ENCODE measurements around the gene RCAN1. TPM values are rescaled to one million over a fixed set of nuclear protein-coding genes. Genes with fewer than 3 reads are reported as not detected.

Gene RCAN1
- total RNA-seq, 4 donors from 2014 or later, result 20.5 to 50.3 (median 26.2) TPM

DNA sequence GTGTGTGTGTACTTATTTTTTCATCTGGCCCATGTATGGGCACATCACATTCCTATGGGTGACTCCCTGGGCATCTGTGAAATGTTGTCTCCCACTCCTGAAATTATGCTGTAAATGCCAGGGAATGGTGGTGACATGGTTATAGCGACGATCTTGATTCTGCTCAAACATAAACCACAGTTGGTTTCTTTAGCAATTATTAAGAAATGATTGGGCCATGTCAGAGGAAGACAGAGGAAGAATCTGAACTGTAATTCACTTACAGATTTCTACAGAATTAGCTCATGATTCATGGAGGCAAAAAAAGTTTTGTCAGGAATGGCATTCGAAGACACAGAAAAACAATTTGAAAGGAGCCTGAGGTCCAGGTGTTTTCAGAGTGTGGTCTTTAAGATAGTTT, 77.1 kb downstream of the RCAN1 start:
- Histone ChIP-seq H3K27me3 (no peaks in the 10 kb centered on the region), H3K36me3 (no peaks in the 10 kb centered on the region), H3K4me1 (no peaks in the 10 kb centered on the region), H3K4me3 (no peak overlapping the region), H3K27ac (no peak overlapping the region), H3K9me3 (no peaks in the 10 kb centered on the region)
- no peak for DNase-seq
- TF ChIP-seq CTCF (IDR thresholded peaks at IDR 0.05) (no peak), POLR2A (IDR thresholded peaks at IDR 0.05) (no peak)

GRCh38 chr21:34536820-34537219, 78.1 kb downstream of the RCAN1 start:
- Histone ChIP-seq H3K27me3 (no peaks in the 10 kb centered on the region), H3K27ac (no peak overlapping the region), H3K36me3 (no peaks in the 10 kb centered on the region), H3K4me1 (no peaks in the 10 kb centered on the region), H3K9me3 (no peaks in the 10 kb centered on the region), H3K4me3 (no peak overlapping the region)
- no peak for DNase-seq
- TF ChIP-seq POLR2A (IDR thresholded peaks at IDR 0.05), result no peak
- no peak for TF ChIP-seq CTCF (IDR thresholded peaks at IDR 0.05)

DNA sequence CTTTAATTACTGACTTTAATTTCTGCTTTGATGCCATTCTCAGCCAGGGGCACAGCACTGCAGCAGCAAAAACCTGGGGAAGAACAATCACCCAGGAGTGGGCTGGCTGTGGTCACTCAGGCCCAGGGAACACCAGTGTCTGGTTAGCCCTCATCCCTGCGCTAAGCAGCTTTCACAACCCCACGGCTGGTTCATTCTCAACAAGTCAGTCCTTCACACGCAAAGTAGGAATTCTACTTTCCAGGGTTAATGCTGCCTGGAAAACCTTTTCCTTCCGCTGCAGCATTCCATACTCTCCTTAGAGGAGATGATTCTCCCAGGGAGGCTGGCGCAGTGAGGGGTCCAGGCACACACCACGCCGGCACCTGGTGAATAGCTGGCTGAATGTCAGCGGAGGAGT, 78.6 kb downstream of the RCAN1 start:
- H3K27ac ChIP-seq, result no peak overlapping the region
- no peaks in the 10 kb centered on the region for H3K9me3 ChIP-seq
- H3K4me3 ChIP-seq, result no peak overlapping the region
- DNase-seq, result no peak
- TF ChIP-seq CTCF (IDR thresholded peaks at IDR 0.05) (no peak), POLR2A (IDR thresholded peaks at IDR 0.05) (no peak)
- H3K36me3 ChIP-seq, result no peaks in the 10 kb centered on the region
- H3K27me3 ChIP-seq, result no peaks in the 10 kb centered on the region
- no peaks in the 10 kb centered on the region for H3K4me1 ChIP-seq

GRCh38 chr21:34535886-34536285, 79.0 kb downstream of the RCAN1 start:
- Histone ChIP-seq H3K27me3 (no peaks in the 10 kb centered on the region), H3K36me3 (no peaks in the 10 kb centered on the region), H3K9me3 (no peaks in the 10 kb centered on the region), H3K4me3 (no peak overlapping the region), H3K4me1 (no peaks in the 10 kb centered on the region), H3K27ac (no peak overlapping the region)
- no peak for TF ChIP-seq POLR2A (IDR thresholded peaks at IDR 0.05)
- TF ChIP-seq CTCF (IDR thresholded peaks at IDR 0.05), result no peak
- no peak for DNase-seq

- Histone ChIP-seq H3K4me3 (no peak overlapping the region), H3K9me3 (no peaks in the 10 kb centered on the region), H3K27ac (no peak overlapping the region), H3K4me1 (no peaks in the 10 kb centered on the region), H3K36me3 (no peaks in the 10 kb centered on the region), H3K27me3 (no peaks in the 10 kb centered on the region)
- TF ChIP-seq CTCF (IDR thresholded peaks at IDR 0.05) (no peak), POLR2A (IDR thresholded peaks at IDR 0.05) (no peak)
- no peak for DNase-seq
These were observed 80.4 kb downstream of the RCAN1 start for GRCh38 chr21:34534522-34534921.

DNA sequence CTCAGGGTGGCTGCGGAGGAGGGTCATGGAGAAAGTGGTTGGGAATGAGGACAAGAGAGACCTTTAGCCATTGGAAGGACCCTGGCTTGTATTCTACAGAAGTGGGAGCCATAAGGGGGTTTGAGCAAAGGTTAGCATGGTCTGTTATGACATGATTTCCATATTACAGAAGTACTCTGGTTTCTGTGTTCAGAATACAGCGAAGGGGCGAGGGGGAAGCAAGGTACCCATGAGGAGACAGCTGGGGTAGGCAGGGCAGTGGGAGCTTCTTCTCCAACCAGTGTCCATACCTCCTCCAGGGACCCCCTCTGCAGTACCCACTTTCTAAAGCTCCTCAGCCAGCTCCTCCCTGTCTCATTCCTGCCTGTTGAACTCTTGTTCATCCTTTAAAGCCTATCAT, 81.0 kb downstream of the RCAN1 start:
- no peaks in the 10 kb centered on the region for H3K4me1 ChIP-seq
- no peak for TF ChIP-seq CTCF (IDR thresholded peaks at IDR 0.05)
- H3K4me3 ChIP-seq, result no peak overlapping the region
- no peak for DNase-seq
- no peak overlapping the region for H3K27ac ChIP-seq
- no peaks in the 10 kb centered on the region for H3K9me3 ChIP-seq
- no peaks in the 10 kb centered on the region for H3K27me3 ChIP-seq
- H3K36me3 ChIP-seq, result no peaks in the 10 kb centered on the region
